A549 (cell line): ENCODE data around the gene ZKSCAN7.

Experiments
- CEBPB ChIP-seq, 2 experiments: fragments of >200 bp in 1 of 2; sonication (Bioruptor Twin) in 1 of 2; formaldehyde crosslinking in 1 of 2; IDR thresholded peaks; 2 replicates each; pipeline ENCODE4 v1.6.1; 2012 to 2016
- EP300 ChIP-seq, 2 experiments: fragments of >200 bp; sonication (Bioruptor Twin); formaldehyde crosslinking; IDR thresholded peaks; 2 replicates in 1 of 2; 3 replicates in 1 of 2; pipeline ENCODE4 v1.6.1; 2016 to 2017
- JUNB ChIP-seq: fragments of >200 bp; sonication (Bioruptor Twin); formaldehyde crosslinking; IDR thresholded peaks from 2 replicates; pipeline ENCODE4 v1.6.1; 2016
- SMC3 ChIP-seq: fragments of >200 bp; sonication (Bioruptor Twin); formaldehyde crosslinking; IDR thresholded peaks from 3 replicates; pipeline ENCODE4 v1.6.1; 2018; ENCODE audit warnings: inconsistent platforms
- TF ChIP-seq, protein P1 (sequence below): fragments of >200 bp; sonication (Bioruptor Twin); formaldehyde crosslinking; IDR thresholded peaks from 3 replicates; pipeline ENCODE4 v1.5.1; 2016

DNA sequence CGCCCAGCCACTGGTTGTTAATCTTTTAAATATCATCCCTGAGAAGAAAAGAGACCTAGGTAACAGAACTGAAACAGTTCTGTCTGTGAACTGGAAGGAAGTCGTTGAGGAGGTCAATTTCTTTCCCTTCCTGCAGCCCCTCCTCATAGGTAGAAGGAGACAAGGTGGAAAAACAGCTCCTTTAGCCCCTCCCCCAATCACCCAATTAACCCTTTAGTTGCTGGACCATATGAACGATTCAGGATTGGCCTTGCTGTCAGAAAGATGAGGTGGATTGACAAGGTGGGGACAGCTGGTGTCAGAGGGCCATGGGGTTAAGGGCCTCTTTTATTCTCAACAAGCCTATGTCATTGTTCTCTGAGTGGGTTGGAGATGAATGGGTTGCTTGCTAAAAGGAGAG lies 41.5 kb upstream of the ZKSCAN7 start:
- no peak for TF ChIP-seq EP300 (IDR thresholded peaks at IDR 0.05)
- TF ChIP-seq JUNB = no peak
- TF ChIP-seq, protein P1, sequence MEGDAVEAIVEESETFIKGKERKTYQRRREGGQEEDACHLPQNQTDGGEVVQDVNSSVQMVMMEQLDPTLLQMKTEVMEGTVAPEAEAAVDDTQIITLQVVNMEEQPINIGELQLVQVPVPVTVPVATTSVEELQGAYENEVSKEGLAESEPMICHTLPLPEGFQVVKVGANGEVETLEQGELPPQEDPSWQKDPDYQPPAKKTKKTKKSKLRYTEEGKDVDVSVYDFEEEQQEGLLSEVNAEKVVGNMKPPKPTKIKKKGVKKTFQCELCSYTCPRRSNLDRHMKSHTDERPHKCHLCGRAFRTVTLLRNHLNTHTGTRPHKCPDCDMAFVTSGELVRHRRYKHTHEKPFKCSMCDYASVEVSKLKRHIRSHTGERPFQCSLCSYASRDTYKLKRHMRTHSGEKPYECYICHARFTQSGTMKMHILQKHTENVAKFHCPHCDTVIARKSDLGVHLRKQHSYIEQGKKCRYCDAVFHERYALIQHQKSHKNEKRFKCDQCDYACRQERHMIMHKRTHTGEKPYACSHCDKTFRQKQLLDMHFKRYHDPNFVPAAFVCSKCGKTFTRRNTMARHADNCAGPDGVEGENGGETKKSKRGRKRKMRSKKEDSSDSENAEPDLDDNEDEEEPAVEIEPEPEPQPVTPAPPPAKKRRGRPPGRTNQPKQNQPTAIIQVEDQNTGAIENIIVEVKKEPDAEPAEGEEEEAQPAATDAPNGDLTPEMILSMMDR = no peak
- no peak for TF ChIP-seq CEBPB (IDR thresholded peaks at IDR 0.05)
- no peak for TF ChIP-seq SMC3
